ENCODE results near the gene BPTF.

- TF ChIP-seq SRF (IDR thresholded peaks at IDR 0.05; ENCODE audit: low read depth, low read length), result no peak
- no peak for TF ChIP-seq POLR2A (IDR thresholded peaks at IDR 0.05; ENCODE audit: insufficient read depth in 1 of 2, low read depth in 2 of 2, low read length in 2 of 2)
- no peak for TF ChIP-seq ZFP37 (CRISPR knock-in tag; IDR thresholded peaks at IDR 0.05; ENCODE audit: borderline replicate concordance)
- no peak for TF ChIP-seq SMARCC2 (IDR thresholded peaks at IDR 0.05)
- no peak for TF ChIP-seq ZNF773 (CRISPR knock-in tag; IDR thresholded peaks at IDR 0.05; ENCODE audit: borderline replicate concordance)
Observed at GRCh38 chr17:67833134-67833533, 7.8 kb downstream of the BPTF start.

All from HepG2 (cell line).